Measurements from ENCODE around the gene FBLN2.

DNA sequence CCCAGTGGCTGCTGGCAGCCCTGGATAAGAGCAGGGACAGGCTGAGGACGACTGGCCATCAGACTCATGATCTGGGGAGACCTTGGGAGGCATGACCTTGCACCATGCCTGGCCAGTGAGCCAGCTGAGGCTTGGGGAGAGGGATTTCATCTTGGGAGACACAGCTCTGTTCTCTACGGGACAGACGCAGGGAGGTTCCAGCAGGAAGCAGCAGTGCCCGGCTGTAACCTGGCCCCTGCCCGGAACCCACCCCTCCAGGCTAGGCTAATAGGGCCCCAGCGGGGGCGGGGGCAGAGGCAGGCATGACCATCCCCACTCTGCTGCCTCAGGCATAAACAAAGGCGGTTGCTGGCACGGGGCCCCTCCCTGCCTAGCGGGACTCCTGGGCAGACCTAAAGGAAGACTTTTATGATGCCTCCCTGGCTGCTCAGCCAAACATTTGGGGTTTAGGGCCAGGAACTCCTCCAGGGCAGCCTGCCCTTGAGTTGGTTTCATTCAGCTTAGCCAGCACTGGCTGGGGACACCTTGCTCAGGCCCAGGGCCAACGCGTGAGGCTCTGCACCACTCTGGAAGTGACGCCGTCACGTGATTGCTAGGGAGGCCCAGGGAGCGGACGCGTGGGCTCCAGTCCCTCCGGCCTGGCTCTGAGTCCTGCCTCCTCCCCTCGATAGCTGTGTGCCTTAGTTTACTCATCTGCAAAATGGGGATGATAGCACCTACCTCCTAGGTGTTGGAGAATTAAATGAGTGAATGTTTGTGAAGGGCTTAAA is 41.2 kb upstream of the FBLN2 start:
- TF ChIP-seq, protein P1, sequence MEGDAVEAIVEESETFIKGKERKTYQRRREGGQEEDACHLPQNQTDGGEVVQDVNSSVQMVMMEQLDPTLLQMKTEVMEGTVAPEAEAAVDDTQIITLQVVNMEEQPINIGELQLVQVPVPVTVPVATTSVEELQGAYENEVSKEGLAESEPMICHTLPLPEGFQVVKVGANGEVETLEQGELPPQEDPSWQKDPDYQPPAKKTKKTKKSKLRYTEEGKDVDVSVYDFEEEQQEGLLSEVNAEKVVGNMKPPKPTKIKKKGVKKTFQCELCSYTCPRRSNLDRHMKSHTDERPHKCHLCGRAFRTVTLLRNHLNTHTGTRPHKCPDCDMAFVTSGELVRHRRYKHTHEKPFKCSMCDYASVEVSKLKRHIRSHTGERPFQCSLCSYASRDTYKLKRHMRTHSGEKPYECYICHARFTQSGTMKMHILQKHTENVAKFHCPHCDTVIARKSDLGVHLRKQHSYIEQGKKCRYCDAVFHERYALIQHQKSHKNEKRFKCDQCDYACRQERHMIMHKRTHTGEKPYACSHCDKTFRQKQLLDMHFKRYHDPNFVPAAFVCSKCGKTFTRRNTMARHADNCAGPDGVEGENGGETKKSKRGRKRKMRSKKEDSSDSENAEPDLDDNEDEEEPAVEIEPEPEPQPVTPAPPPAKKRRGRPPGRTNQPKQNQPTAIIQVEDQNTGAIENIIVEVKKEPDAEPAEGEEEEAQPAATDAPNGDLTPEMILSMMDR (IDR thresholded peaks at IDR 0.05): no peak
- TF ChIP-seq TEAD4 (IDR thresholded peaks at IDR 0.05; ENCODE audit: borderline replicate concordance, insufficient read depth) (no peak), EP300 (IDR thresholded peaks at IDR 0.05; ENCODE audit: borderline replicate concordance in 1 of 2, low read depth in 1 of 2, low read length in 1 of 2) (no peak)
- TF ChIP-seq, protein P2, sequence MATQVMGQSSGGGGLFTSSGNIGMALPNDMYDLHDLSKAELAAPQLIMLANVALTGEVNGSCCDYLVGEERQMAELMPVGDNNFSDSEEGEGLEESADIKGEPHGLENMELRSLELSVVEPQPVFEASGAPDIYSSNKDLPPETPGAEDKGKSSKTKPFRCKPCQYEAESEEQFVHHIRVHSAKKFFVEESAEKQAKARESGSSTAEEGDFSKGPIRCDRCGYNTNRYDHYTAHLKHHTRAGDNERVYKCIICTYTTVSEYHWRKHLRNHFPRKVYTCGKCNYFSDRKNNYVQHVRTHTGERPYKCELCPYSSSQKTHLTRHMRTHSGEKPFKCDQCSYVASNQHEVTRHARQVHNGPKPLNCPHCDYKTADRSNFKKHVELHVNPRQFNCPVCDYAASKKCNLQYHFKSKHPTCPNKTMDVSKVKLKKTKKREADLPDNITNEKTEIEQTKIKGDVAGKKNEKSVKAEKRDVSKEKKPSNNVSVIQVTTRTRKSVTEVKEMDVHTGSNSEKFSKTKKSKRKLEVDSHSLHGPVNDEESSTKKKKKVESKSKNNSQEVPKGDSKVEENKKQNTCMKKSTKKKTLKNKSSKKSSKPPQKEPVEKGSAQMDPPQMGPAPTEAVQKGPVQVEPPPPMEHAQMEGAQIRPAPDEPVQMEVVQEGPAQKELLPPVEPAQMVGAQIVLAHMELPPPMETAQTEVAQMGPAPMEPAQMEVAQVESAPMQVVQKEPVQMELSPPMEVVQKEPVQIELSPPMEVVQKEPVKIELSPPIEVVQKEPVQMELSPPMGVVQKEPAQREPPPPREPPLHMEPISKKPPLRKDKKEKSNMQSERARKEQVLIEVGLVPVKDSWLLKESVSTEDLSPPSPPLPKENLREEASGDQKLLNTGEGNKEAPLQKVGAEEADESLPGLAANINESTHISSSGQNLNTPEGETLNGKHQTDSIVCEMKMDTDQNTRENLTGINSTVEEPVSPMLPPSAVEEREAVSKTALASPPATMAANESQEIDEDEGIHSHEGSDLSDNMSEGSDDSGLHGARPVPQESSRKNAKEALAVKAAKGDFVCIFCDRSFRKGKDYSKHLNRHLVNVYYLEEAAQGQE (IDR thresholded peaks at IDR 0.05; ENCODE audit: low read depth, low read length): no peak
- TF ChIP-seq, protein P3, sequence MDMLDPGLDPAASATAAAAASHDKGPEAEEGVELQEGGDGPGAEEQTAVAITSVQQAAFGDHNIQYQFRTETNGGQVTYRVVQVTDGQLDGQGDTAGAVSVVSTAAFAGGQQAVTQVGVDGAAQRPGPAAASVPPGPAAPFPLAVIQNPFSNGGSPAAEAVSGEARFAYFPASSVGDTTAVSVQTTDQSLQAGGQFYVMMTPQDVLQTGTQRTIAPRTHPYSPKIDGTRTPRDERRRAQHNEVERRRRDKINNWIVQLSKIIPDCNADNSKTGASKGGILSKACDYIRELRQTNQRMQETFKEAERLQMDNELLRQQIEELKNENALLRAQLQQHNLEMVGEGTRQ (IDR thresholded peaks at IDR 0.05; ENCODE audit: borderline replicate concordance, low read depth, low read length): no peak

Data from SK-N-SH (cell line).